Transverse colon (tissue), 4 donors: ENCODE results near the gene UPP1. TPM values are rescaled to one million over a fixed set of nuclear protein-coding genes. Genes with fewer than 3 reads are reported as not detected.

Source experiments
- DNase-seq: peaks from one replicate; pipeline ENCODE4 v3.0.0-alpha.2; 2019
- H3K27ac ChIP-seq, 4 donors: fragments of 200-600 bp; sonication (generic); 2 replicates each; pipeline ENCODE4 v1.5.1; 2016 to 2018; ENCODE audit warnings: inconsistent platforms in 4 of 4
- H3K27me3 ChIP-seq: fragments of 200-600 bp; sonication (generic); 2 replicates; pipeline ENCODE4 v1.5.1; 2017; ENCODE audit warnings: inconsistent platforms
- H3K36me3 ChIP-seq, 4 donors: fragments of 200-600 bp; sonication (generic); 2 replicates each; pipeline ENCODE4 v1.5.1; 2017 to 2019; ENCODE audit warnings: inconsistent platforms in 4 of 4
- H3K4me1 ChIP-seq, 4 donors: fragments of 200-600 bp; sonication (generic); 2 replicates each; pipeline ENCODE4 v1.5.1; 2017 to 2020; ENCODE audit warnings: inconsistent platforms in 4 of 4
- H3K4me3 ChIP-seq, 4 donors: fragments of 200-600 bp; sonication (generic); 1 replicate in 1 of 4; 2 replicates in 3 of 4; pipeline versions ENCODE4 v1.5.1 to v1.6.1; 2017 to 2019; ENCODE audit warnings: inconsistent platforms in 4 of 4
- H3K9me3 ChIP-seq, 2 donors: fragments of 200-600 bp; sonication (generic); 2 replicates each; pipeline ENCODE4 v1.5.1; 2017 to 2019; ENCODE audit warnings: inconsistent platforms in 2 of 2
- EP300 ChIP-seq: sonication (generic); formaldehyde crosslinking; IDR thresholded peaks from one replicate; pipeline ENCODE4 v1.6.1; 2017; ENCODE audit warnings: antibody characterized with exemption, low read depth
- POLR2A ChIP-seq: fragments of 450-650 bp; IDR thresholded peaks from one replicate; pipeline ENCODE4 v1.6.1; 2016; ENCODE audit warnings: antibody characterized with exemption, mild to moderate bottlenecking, moderate library complexity
- POLR2AphosphoS5 ChIP-seq, 3 donors: sonication (generic); formaldehyde crosslinking; IDR thresholded peaks; one replicate each; pipeline ENCODE4 v1.6.1; 2016; ENCODE audit warnings: antibody characterized with exemption in 3 of 3
- WGBS, 2 donors: methylation state at CpG; one replicate each; pipeline ENCODE4 v1.1.5; 2018; ENCODE audit warnings: low coverage in 1 of 2; 5-methylcytosine and 5-hydroxymethylcytosine counted together
- in situ Hi-C, 4 donors: fragments of 200-750 bp; cut with MboI; loops; one replicate each; pipeline versions ENCODE4 v1.15.0 to v1.15.1; 2017; ENCODE audit warnings: low sequenced_read_pairs in 3 of 4, low pct_ligation_motif_present in 1 of 4, low pct_unique_long_range_greater_than_20kb in 1 of 4
- intact Hi-C: fragments of 100-400 bp; cut with DNase I; formaldehyde crosslinking; loops from one replicate; pipeline ENCODE4 v1.15.1; 2023; ENCODE audit warnings: low total_unique reads
- total RNA-seq, 4 donors: library from RNA; depleted of rRNA; stranded (reverse); fragments of >200 nt; gene quantifications; one replicate each; pipeline ENCODE4 v1.1.0, GENCODE V29; 2016
- TF ChIP-seq, protein P1 (sequence below), 5 experiments: fragments of 200-600 bp in 3 of 5; fragments of 450-650 bp in 2 of 5; sonication (generic) in 3 of 5; IDR thresholded peaks; 1 replicate in 2 of 5; 2 replicates in 3 of 5; pipeline ENCODE4 v1.5.1; 2016 to 2017; ENCODE audit warnings: antibody characterized with exemption in 5 of 5, inconsistent platforms in 3 of 5, mild to moderate bottlenecking in 2 of 5, moderate library complexity in 1 of 5

UPP1 gene
- 10 to 100 TPM; 31.3 to 46.8 (median 39.3) TPM for total RNA-seq

DNA sequence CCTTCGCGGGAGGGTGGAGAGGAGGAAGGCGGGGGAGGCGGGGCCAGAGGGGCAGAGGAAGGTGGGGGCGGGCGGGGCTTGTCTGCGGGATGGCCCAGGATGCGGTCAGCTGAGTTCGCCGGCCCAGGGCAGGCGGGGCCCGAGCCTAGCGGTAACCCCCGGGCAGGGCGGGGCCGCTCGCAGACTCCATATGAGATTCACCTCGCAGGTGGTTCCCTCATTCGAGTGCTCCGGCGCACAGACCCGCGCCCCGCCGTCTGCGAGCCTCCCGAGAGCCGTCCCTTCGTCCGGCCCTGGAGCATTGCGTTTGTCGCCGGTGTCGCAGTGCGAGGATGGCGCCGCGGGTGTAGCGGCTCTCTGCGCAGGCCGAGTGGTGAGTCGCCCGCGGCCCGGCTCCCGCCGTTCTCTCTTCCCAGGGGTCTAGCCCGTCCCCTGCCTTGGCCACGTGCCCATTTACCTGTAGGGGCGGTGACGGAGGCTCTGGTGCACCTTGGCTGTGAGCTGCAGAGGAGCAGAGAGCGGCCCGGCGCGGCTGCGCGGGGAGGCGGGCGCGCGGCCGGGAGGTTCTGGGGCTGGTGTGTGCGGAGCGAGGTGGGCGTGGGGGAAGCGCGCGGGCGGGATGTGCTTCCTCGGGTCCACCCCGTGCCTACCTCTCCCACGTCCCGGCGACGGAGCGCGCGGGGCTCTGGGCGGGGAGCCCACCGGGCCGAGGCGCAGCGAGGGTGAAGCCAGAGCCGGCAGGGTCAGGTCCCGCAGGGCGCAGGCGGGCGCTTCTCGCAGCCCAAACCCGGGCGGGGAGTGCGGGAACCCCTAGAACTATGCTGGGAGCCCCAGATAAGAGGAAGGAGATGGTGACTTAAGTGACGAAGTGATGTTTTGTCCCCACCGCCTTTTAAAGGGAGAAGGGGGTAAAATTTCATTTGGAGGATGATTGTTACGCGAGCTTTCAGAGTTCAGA lies at the start of gene UPP1:
Gene UPP1, plus strand, starts transcription at position 220 of the 958 bp plus-strand sequence. CDS start 5,519 bp downstream, outside the sequence.
- in situ Hi-C loops (loop anchor here in 1 of 4 donors (5.0 kb wide), 1 partner anchor 97 kb away; no protein-coding TSS in a partner anchor), intact Hi-C loops (no loop called here)
- Histone ChIP-seq H3K27ac (peak within 1 kb of the TSS; percentile 94 to 97 (median 95)), H3K4me1 (peaks cover 7 to 51% (median 24%) of the 10 kb centered on the region in 4 donors), H3K36me3 (peaks cover 0 to 20% (median 4%) of the 10 kb centered on the region in 4 donors), H3K27me3 (no peaks in the 10 kb centered on the region), H3K9me3 (no peaks in the 10 kb centered on the region), H3K4me3 (peak within 1 kb of the TSS; percentile 69 to 85 (median 83))
- no peak for TF ChIP-seq EP300
- TF ChIP-seq, protein P1, sequence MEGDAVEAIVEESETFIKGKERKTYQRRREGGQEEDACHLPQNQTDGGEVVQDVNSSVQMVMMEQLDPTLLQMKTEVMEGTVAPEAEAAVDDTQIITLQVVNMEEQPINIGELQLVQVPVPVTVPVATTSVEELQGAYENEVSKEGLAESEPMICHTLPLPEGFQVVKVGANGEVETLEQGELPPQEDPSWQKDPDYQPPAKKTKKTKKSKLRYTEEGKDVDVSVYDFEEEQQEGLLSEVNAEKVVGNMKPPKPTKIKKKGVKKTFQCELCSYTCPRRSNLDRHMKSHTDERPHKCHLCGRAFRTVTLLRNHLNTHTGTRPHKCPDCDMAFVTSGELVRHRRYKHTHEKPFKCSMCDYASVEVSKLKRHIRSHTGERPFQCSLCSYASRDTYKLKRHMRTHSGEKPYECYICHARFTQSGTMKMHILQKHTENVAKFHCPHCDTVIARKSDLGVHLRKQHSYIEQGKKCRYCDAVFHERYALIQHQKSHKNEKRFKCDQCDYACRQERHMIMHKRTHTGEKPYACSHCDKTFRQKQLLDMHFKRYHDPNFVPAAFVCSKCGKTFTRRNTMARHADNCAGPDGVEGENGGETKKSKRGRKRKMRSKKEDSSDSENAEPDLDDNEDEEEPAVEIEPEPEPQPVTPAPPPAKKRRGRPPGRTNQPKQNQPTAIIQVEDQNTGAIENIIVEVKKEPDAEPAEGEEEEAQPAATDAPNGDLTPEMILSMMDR (IDR thresholded peaks at IDR 0.05): no peak
- TF ChIP-seq POLR2AphosphoS5 (IDR thresholded peaks at IDR 0.05): peak; percentile 69 to 90 (median 88)
- peak; percentile 88 for TF ChIP-seq POLR2A
- peak; percentile 97 for DNase-seq
- WGBS, 2 donors: 1% methylated on average over 80 of the region's 96 CpGs; no CpG with 5 or more reads in 1 of the 2 donors

DNA sequence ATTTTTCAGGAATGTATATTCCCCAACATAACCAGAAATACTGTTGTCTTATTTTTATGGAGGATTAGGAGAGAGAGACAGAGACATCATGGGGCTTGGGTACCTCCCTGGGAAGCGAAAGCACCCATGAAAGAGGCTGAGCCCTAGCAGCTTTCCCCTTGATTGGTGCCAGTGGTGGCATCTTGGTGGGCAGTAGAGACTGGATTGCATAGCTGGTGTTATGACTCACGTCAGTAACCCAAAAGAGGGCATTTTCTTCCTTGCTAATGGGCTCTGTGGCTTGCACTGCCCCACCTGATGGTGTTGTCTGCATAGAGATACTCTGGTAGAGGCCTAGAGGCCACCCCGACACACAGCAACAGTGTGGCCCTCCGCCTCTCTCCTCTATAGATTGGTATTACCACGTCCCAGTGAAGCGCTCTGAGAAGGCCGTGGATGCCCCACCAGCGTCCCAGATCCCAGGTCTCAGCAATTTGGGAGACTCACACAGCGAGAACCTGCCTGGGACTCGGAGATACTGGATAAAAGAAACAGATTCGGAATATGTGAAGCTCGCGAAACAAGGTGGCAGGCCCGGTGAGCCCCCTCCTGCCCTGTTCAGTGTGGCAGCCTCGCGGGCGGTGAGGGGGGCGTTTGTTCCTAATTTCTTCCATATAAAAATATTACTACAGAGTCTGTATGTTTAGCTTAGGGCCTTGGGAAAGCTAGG lies 48.0 kb upstream of the UPP1 start:
- H3K4me3 ChIP-seq: no peak overlapping the region
- peaks cover 15% of the 10 kb centered on the region for H3K27me3 ChIP-seq
- in situ Hi-C loops: no loop called here
- TF ChIP-seq POLR2AphosphoS5 (IDR thresholded peaks at IDR 0.05) (no peak), EP300 (no peak), POLR2A (no peak)
- TF ChIP-seq, protein P1 (IDR thresholded peaks at IDR 0.05): no peak
- DNase-seq: no peak
- intact Hi-C loops: no loop called here
- no peaks in the 10 kb centered on the region for H3K36me3 ChIP-seq
- 86 to 91% methylated on average over 4 to 17 of the region's 18 CpGs for WGBS, 2 donors
- no peaks in the 10 kb centered on the region for H3K9me3 ChIP-seq
- peaks cover 2 to 4% (median 2%) of the 10 kb centered on the region in 4 donors for H3K4me1 ChIP-seq
- H3K27ac ChIP-seq: no peak overlapping the region

- H3K27ac ChIP-seq: no peak overlapping the region
- H3K27me3 ChIP-seq: peaks cover 10% of the 10 kb centered on the region
- DNase-seq: no peak
- in situ Hi-C loops (no loop called here), intact Hi-C loops (no loop called here)
- no peak overlapping the region for H3K4me3 ChIP-seq
- H3K36me3 ChIP-seq: no peaks in the 10 kb centered on the region
- H3K9me3 ChIP-seq: no peaks in the 10 kb centered on the region
- H3K4me1 ChIP-seq: no peaks in the 10 kb centered on the region
- TF ChIP-seq, protein P1 (IDR thresholded peaks at IDR 0.05): no peak
- no peak for TF ChIP-seq POLR2A
- TF ChIP-seq POLR2AphosphoS5 (IDR thresholded peaks at IDR 0.05): no peak
- TF ChIP-seq EP300: no peak
- 71 to 79% methylated on average over 3 of the region's 3 CpGs for WGBS, 2 donors
Observed at GRCh38 chr7:48041653-48041970, 47.5 kb upstream of the UPP1 start.

DNA sequence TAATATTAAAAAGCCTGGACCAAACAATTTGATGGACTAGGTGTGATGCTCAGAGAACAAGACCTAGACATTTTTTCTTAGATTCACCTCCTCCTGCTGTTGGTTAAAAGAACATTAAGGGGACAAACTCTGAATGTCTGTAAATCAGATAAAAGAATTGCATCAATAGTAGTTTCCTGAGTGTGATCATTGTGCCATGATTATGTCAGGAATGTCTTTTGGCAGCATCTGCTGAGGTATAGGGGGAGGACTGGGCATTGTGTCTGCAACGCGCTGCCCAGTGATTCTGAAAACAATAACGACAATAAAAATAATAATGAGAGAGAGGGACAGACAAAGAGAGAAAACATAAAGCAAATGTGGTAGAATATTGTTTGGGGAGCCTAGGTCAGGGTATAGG lies 46.8 kb upstream of the UPP1 start:
- WGBS, 2 donors: 67 to 84% methylated on average over 3 of the region's 3 CpGs
- H3K27me3 ChIP-seq: peaks cover 4% of the 10 kb centered on the region
- H3K36me3 ChIP-seq: no peaks in the 10 kb centered on the region
- no peak overlapping the region for H3K27ac ChIP-seq
- TF ChIP-seq EP300 (no peak), POLR2AphosphoS5 (IDR thresholded peaks at IDR 0.05) (no peak), POLR2A (no peak)
- TF ChIP-seq, protein P1 (IDR thresholded peaks at IDR 0.05): no peak
- no peak overlapping the region for H3K4me3 ChIP-seq
- DNase-seq: no peak
- H3K4me1 ChIP-seq: no peaks in the 10 kb centered on the region
- intact Hi-C loops (no loop called here), in situ Hi-C loops (no loop called here)
- H3K9me3 ChIP-seq: no peaks in the 10 kb centered on the region
